ENCODE results near the gene CLMN.

- no peak for TF ChIP-seq EZH2phosphoT487 (IDR thresholded peaks at IDR 0.05; ENCODE audit: low read depth, severe bottlenecking, unreplicated experiment)
- TF ChIP-seq, protein P1, sequence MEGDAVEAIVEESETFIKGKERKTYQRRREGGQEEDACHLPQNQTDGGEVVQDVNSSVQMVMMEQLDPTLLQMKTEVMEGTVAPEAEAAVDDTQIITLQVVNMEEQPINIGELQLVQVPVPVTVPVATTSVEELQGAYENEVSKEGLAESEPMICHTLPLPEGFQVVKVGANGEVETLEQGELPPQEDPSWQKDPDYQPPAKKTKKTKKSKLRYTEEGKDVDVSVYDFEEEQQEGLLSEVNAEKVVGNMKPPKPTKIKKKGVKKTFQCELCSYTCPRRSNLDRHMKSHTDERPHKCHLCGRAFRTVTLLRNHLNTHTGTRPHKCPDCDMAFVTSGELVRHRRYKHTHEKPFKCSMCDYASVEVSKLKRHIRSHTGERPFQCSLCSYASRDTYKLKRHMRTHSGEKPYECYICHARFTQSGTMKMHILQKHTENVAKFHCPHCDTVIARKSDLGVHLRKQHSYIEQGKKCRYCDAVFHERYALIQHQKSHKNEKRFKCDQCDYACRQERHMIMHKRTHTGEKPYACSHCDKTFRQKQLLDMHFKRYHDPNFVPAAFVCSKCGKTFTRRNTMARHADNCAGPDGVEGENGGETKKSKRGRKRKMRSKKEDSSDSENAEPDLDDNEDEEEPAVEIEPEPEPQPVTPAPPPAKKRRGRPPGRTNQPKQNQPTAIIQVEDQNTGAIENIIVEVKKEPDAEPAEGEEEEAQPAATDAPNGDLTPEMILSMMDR (IDR thresholded peaks at IDR 0.05; ENCODE audit: poor library complexity), result no peak
- TF ChIP-seq EZH2 (IDR thresholded peaks at IDR 0.05; ENCODE audit: borderline replicate concordance), result no peak
Observed at GRCh38 chr14:95338436-95338835, 18.7 kb upstream of the CLMN start.
